H7 (cell line): ENCODE measurements around the gene P2RX3. TPM values are rescaled to one million over a fixed set of nuclear protein-coding genes. Genes with fewer than 3 reads are reported as not detected.
A peak's percentile ranks its signal among the peaks of the same experiment; 100 is the strongest.
"Not testable (repeated sequence)": the region's sequence is repeated elsewhere in the genome, so short reads cannot be mapped to it uniquely, and the experiment has no call there.

Source experiments
- DNase-seq: peaks from one replicate; pipeline ENCODE4 v3.0.0; 2012
- H3K27me3 ChIP-seq: 2 replicates; pipeline ENCODE4 v1.6.0; 2011; ENCODE audit warnings: mild to moderate bottlenecking, low read length; ENCODE audit not compliant: control insufficient read depth, insufficient read depth
- H3K36me3 ChIP-seq: replicated peaks from 2 replicates; pipeline ENCODE4 v1.5.1; 2011; ENCODE audit warnings: low read length; ENCODE audit not compliant: control insufficient read depth, insufficient read depth
- H3K4me3 ChIP-seq: 2 replicates; pipeline ENCODE4 v1.5.1; 2011; ENCODE audit warnings: low read depth, mild to moderate bottlenecking, control low read depth, low read length, moderate library complexity; ENCODE audit not compliant: insufficient read depth
- total RNA-seq: library from RNA; depleted of rRNA; stranded (reverse); fragments of >200 nt; shearing (Covaris generic); gene quantifications from 2 replicates; pipeline ENCODE4 v1.2.3, GENCODE V29; 2014; rRNA removed

The P2RX3 gene
- not detected in 2 replicates for total RNA-seq

DNA sequence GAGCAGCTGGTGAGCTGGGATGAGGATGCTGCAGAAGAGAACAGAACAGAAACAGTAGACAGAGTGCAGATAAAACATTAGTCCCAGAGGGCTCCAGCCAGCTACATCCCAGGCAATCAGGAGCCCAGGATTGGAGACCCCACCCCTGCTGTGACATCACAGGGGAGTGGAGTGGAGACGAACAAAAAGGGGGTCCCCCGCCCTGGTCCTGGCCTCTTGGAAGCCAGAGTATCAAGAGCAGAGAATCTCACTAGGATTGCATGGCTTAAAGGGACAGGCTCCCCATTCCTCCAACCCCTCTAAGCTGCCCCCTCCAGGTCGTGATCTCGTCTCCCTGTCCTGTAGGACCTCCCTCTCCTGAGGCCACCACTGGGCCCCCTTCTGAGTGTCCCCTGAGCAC lies at the start of gene P2RX3:
Gene P2RX3 (plus strand): TSS at position 211 of the 400 bp plus-strand sequence. CDS start 199 bp downstream, outside the sequence.
- Histone ChIP-seq H3K4me3 (no peak within 1 kb of the TSS), H3K36me3 (peaks cover 8% of the 10 kb centered on the region), H3K27me3 (peaks cover 5% of the 10 kb centered on the region)
- DNase-seq, result no peak

- DNase-seq, result peak; percentile 43
- Histone ChIP-seq H3K36me3 (no peaks in the 10 kb centered on the region), H3K27me3 (no peaks in the 10 kb centered on the region), H3K4me3 (no peak overlapping the region)
Measured at GRCh38 chr11:57288771-57289579, 49.2 kb upstream of the P2RX3 start.

DNA sequence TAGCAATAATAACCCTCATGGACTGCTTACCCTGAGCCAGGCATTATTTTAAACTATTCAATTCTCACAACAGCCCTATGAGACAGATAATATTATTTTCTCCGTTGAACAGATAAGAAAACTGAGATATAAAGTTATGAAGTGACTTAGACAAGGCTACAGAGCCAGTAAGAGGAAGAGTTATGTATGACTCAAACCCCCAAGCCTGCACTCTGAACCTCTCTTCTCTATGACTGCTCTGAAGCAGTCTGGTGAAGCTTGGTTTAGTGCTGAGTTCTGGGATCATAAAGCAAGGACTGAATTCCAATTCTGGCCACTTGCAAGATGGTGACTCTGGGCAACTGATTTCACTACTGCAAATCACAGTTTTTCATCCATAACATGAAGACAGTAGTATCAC lies 47.9 kb upstream of the P2RX3 start:
- DNase-seq, result no peak
- Histone ChIP-seq H3K36me3 (no peaks in the 10 kb centered on the region), H3K27me3 (no peaks in the 10 kb centered on the region), H3K4me3 (no peak overlapping the region)

DNA sequence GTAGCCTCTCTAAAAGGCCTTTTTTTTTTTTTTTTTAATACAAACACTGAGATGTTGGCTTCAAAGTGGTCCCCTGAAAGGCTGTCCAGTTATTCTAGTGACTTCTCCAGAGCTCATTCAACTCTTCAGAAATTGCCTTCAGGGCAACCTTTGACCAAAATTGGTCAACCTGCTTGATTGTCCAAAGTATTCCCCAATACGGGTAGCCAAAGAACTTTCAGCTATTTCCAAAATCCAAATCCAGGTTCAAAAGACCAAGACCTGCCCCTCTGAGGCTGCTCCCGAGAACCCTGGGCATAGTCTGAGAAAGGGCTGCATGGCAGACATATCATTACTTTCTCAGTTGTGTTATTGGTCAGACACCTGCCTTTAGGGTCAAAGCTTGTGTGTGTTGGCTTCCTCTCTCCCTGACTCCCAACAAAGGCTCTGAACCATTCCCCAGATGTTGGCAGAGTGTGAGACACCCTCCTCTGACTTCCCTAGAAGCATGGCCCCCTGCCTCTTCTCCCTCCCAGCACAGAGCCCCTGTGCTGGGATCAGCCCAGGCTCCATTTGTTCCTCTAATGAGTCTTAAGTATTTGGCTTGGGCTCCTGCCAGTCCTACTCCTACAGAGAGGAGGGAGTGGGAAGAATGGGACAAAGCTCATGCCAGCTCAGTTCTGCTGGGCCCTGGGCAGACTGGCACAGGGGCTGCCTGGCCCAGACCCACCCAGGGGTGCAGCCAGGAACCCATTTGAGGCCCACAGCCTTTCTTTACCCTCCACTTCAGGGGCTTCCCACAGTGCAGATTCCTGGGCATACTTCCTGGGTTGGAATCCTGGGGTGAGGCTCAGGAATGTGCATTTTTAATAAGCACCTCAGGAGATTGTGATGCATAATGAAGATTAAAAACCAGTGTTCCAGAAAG lies 43.7 kb upstream of the P2RX3 start:
- no peaks in the 10 kb centered on the region for H3K27me3 ChIP-seq
- H3K4me3 ChIP-seq, result no peak overlapping the region
- peak; percentile 64 for DNase-seq

GRCh38 chr11:57296205-57296604 lies 41.9 kb upstream of the P2RX3 start:
- not testable (repeated sequence) for DNase-seq, H3K27me3 ChIP-seq, H3K4me3 ChIP-seq
- peaks cover 26% of the 10 kb centered on the region for H3K36me3 ChIP-seq

More for the DNA sequence above, 43.7 kb upstream of the P2RX3 start:
- peaks cover 9% of the 10 kb centered on the region for H3K36me3 ChIP-seq

- H3K27me3 ChIP-seq, result no peaks in the 10 kb centered on the region
- no peak overlapping the region for H3K4me3 ChIP-seq
- peaks cover 33% of the 10 kb centered on the region for H3K36me3 ChIP-seq
- DNase-seq, result no peak
Measured at GRCh38 chr11:57297221-57297620, 40.9 kb upstream of the P2RX3 start.

DNA sequence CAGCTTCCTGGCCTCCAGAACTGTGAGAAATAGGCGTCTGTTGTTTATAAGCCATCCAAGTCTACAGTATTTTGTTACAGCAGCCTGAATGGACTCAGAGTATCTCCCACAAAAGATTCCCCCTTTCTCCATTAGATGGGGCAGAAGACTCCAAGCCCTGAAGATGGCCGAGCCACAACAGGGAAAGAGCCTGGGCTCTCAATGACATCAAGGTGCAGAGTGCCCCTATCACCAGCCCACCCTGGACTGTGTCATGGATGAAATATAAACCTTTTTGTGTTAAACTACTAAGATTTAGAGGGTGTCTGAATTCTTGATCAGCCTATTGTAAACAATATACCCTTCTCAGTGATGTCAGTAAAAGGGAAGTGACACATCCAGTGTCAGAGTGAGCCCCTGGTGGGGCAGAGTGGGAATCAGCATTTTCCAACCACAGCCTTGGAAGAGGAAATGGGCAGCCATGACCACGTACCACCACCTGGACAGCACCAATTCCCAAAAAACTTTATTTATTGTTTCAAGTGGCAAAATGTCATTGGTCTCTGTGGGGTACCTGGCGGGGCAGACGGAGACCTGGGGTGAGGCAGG lies 38.9 kb upstream of the P2RX3 start:
- Histone ChIP-seq H3K27me3 (no peaks in the 10 kb centered on the region), H3K36me3 (peaks cover 38% of the 10 kb centered on the region), H3K4me3 (no peak overlapping the region)
- DNase-seq, result peak; percentile 31

DNA sequence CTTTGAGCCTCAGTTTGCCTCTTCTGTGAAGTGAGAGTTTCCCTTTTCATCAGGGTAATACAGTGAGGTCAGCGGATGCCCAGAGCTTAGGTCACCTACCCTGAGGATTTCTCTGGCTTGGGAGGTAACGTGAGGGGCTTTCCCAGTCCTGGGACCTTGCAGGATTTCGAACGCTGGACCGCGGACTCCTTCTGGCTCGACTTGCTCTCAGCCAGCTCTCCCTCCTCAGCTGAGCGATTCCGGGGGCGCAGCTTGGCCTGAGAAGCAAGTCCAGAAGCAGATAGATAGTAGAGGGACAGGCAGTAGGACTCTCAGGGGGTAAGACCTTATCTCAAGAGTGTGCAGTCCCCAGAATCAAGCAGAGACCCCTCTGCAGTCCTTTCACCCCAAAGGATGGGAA lies 37.4 kb upstream of the P2RX3 start:
- H3K4me3 ChIP-seq, result no peak overlapping the region
- DNase-seq, result no peak
- H3K27me3 ChIP-seq, result no peaks in the 10 kb centered on the region
- H3K36me3 ChIP-seq, result peaks cover 39% of the 10 kb centered on the region

DNA sequence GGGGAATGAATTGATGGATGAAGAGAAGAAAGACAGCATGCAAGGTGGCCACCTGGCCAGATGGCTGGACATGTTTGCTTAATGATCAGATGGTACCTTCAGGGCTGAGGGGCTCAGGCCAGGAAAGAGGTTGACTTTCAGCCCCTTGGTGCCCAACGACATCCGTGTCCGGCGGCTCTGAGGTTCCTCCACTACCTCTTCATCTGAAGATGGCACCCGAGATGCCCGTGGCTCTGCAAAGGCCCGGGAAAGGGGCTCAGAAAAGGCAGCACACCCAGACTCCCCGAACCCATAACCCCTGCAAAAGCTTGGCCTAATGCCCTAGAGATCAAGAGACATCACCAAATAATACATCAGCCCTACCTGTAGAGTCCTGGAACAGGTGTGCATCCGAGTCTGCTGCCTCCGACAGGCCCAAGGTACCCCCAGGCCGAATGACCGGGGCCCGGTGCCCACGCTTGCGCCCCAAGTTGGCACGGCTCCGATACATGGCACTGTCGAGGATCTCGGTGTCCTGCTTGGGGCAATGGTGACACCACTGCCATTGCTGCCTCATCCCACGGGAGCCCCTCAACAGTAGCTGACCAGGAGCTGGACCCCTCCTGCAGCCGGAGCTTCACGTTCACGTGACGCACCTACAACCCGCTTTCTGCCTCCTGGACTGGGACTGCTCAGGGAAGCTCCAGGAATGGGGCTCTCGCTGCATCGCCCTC lies 36.3 kb upstream of the P2RX3 start:
- H3K27me3 ChIP-seq, result no peaks in the 10 kb centered on the region
- DNase-seq, result peak; percentile 35
- H3K36me3 ChIP-seq, result peaks cover 39% of the 10 kb centered on the region

DNA sequence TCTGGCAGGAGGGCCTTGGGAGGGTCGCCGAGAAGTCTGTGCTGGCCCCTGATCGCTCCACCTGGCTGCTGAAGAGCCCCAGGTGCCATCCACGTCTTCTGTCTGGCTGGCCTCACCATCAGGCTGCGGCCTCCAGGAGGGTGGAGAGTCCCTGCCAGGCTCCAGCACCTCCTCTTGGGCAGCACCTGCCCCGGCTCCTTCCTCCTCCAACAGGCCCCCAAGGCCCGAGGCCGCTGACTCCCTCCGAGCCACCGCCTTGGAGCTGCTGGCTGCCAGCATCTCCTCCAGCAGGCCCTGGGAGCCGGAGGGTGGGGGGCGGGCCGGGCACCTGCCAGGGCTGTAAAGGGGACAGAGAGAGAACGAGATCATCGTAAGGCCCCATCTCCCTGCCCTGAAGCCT lies 35.7 kb upstream of the P2RX3 start:
- Histone ChIP-seq H3K27me3 (no peaks in the 10 kb centered on the region), H3K36me3 (peaks cover 39% of the 10 kb centered on the region), H3K4me3 (no peak overlapping the region)
- DNase-seq, result peak; percentile 28

More for the DNA sequence above, 36.3 kb upstream of the P2RX3 start:
- H3K4me3 ChIP-seq, result no peak overlapping the region

DNA sequence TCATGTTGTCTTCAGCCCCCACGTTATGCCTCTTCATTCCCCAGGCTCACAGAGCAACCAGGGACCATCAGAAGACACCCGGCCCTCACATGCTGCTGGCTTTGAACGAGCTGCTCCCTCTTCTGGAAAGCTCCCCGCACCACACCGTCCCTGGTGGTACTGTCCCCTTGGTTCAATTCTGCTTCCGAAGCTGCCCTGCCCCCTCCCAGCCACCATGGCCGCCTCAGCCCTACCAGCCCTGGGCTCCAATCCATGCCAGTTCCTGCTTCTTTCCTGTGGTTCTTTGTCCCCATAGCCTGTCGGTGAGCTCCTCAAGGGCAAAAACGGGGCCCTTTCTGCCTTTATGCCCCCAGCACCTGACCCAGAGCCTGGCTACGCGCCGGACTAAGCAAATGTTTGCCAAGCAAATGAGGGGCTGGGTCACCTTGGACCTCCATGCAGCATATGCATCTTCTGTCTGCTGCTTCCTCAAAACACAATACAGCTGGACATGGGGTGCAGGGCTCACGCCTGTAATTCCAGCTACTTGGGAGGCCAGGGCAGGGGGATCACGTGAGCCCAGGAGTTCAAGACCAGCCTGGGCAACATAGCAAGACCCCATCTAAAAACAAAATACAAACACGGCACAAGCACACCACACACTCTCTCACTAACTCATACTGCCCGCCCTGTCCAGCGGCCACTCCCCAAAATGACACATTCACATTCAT lies 34.7 kb upstream of the P2RX3 start:
- peak; percentile 80 for DNase-seq
- H3K27me3 ChIP-seq, result no peaks in the 10 kb centered on the region
- no peak overlapping the region for H3K4me3 ChIP-seq
- H3K36me3 ChIP-seq, result peaks cover 41% of the 10 kb centered on the region

DNA sequence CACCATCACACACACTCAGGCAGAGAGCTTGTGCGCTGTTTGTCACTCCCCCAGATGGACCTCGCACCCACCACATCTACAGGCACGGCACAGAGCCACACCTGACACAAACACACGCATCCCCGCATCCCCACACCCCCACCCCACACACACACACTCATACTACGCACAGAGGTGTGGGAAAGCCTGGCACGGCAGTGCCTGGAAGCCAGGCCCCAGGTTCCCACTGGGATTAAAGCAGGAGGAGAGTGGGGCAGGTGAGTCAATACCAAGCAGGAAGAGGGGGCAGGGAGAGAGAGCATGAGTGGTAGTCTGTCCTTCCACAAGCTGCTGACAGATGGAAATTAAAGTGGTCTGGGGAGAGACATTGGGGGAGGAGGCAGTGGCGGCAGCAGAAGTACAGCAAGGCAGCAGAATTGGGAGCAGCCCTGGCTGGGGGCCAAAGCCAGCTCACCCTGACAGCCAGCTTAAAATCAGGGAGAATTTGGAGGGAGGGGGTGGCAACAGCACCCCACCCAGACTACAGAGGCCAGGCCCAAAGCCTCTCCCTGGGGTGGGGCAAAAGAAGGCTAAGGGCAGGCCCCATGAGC lies 34.1 kb upstream of the P2RX3 start:
- no peaks in the 10 kb centered on the region for H3K27me3 ChIP-seq
- DNase-seq, result peak; percentile 20
- H3K4me3 ChIP-seq, result no peak overlapping the region
- H3K36me3 ChIP-seq, result peaks cover 41% of the 10 kb centered on the region

DNA sequence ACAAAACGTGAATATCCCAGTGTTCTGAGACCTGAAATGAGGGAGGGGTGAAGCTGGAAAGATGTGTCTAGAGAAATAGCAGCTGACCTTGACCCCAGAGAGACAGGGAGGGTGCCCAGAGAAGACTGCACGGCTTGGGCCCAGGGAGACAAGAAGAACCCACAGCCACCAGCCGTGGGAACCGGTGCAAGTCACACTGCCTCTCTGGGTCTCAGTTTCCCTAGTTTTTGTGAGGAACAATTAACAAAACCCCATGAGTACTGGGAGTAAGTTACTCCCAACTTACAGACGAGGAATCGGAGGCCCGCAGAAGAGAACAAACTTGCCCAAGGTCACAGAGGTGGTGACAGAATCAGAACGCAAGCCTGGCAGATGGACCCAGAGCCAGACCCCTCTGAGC lies 32.6 kb upstream of the P2RX3 start:
- H3K4me3 ChIP-seq, result no peak overlapping the region
- H3K27me3 ChIP-seq, result no peaks in the 10 kb centered on the region
- peak; percentile 5 for DNase-seq
- peaks cover 40% of the 10 kb centered on the region for H3K36me3 ChIP-seq
